Omental fat pad (tissue), 4 donors: ENCODE measurements around the gene RRAS. TPM values are rescaled to one million over a fixed set of nuclear protein-coding genes. Genes with fewer than 3 reads are reported as not detected.

Experiments used
- ATAC-seq: fragments of 150-250 bp; one replicate; pipeline ENCODE4 v1.9.1; 2016; ENCODE audit warnings: mild to moderate bottlenecking, moderate library complexity; ENCODE audit not compliant: low FRiP score
- DNase-seq: peaks from one replicate; pipeline ENCODE4 v3.0.0-alpha.2; 2019; ENCODE audit warnings: low spot score
- CTCF ChIP-seq, 3 donors: fragments of 450-650 bp; IDR thresholded peaks; one replicate each; pipeline ENCODE4 v1.5.1; 2016 to 2017; ENCODE audit warnings: antibody characterized with exemption in 3 of 3, mild to moderate bottlenecking in 3 of 3, moderate library complexity in 2 of 3
- total RNA-seq, 4 donors: library from RNA; depleted of rRNA; stranded (reverse); fragments of >200 nt; gene quantifications; one replicate each; pipeline ENCODE4 v1.1.0, GENCODE V29; 2016

Gene RRAS
- 10 to 100 TPM; 72.2 to 91.0 (median 76.8) TPM for total RNA-seq

DNA sequence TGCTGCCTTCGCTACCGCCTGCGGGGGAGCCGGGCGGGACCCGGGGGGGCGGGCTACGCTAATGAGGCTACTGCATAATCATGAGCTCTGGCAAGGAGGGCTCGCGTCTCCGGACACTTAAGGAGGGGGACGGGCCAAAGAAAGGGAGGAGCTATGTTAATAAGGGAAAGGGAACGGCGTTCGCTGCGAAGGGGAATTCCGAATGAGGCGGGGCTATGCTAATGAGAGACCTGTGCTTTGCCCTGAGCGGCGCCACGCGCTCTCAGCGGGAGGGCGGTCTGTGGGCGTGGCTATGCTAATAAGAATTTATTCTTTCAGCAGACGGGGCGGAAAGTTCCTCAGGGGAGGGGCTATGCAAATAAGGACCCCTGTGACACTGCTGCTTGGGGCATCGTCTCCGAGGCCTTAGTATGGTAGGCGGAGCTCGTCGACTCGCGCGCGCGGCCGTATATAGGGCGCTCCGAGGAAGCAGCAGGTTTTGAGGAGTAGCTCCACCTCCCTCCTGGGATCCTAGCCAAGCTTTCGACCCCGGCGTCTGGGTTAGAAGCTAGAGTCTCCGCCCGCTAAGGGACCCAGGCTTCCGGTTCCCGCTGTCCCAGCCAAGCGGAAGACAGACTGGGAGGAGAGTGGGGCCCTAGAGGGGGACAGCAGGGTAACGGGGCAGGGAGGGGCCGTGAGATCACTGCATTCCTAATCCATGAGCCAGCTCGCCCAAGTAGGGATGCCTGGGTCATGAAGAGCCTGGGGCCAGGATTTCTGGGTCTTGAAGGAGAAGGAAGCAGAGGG lies at the start of gene RRAS:
RRAS (minus strand) TSS at position 31 of the 786 bp plus-strand sequence. CDS start 45 bp downstream, outside the sequence.
- no peak for TF ChIP-seq CTCF (IDR thresholded peaks at IDR 0.05)
- ATAC-seq (peak; percentile 84), DNase-seq (peak; percentile 96)

DNA sequence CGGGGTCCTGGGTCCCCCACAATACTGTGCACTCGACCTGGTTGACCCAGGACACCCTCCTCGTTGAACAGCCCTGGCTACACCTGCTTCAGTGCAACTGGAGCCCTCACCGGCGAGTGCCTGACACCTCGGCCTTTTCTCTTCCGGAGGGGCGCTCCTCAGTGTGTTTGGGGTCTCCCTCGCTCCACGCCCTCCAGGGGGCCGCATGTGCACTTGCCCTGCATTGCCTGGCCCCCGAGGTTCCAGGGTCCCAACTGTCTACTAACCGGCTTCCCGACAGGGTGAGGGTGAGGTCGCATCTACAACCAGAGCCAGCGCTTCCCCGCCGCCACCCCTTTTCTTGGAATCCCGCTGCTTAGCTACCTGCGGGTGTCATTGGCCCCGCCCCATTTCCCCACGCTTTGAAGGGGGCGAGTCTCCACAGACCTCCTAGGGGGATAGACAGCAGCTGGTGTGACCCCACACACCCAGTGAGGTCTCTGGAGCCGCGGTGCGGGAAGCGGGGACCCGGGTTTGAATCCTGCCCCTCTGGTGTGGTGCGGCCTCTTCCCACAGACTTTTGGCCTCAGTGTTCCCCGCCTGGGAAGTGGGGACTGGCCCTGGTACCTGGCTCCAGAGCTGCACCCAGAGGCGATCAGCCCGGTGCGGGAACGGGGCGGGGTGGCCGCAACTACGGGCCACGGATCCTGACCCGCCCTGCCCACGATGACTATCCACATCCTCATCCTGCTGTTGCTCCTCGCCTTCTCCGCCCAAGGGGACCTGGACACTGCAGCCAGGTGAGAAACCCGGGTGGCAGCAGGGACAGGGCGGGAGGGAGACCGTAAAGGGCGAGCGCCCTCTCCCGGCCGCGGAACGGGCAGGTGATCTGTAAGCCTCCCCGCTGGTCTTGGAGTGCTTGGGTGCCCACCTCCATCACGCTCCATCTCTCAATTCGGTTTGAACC lies 49.5 kb upstream of the RRAS start, which contains the start of gene ADM5:
ADM5 (plus strand) TSS at position 462 of the 946 bp plus-strand sequence; CDS start at position 706, 244 bp downstream.
- TF ChIP-seq CTCF (IDR thresholded peaks at IDR 0.05) = no peak
- DNase-seq (no peak), ATAC-seq (peak; percentile 33)

DNA sequence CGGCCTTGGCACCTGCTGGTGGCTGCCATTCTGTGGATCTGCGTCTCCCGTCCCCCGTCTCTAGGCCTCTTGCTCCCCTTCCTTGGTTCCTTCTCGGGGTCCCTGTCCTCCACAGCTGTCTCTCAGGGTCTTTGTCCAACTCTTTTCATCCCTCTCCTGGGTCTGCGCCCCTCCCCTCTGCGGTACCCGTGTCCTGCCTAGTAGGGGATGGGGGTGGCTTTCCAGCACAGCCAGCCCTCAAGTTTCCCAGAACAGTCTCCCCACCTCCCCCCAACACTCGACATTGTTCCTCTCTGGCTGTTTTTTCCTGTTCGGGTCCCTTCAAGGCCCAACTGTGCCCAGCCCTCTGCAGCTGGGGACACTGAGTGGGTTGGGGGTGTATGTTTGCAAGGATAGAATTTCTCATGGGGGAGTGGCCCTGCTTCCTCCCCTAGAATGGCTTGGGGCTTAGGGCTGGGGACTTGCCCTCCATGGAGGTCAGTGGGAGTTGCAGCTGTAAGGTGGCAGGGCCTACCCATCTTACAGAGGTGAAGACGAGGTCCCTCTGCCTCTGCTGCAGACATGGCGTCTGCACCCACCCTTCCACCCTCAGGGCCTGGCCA lies 48.7 kb upstream of the RRAS start:
- DNase-seq = no peak
- ATAC-seq = no peak
- no peak for TF ChIP-seq CTCF (IDR thresholded peaks at IDR 0.05)

DNA sequence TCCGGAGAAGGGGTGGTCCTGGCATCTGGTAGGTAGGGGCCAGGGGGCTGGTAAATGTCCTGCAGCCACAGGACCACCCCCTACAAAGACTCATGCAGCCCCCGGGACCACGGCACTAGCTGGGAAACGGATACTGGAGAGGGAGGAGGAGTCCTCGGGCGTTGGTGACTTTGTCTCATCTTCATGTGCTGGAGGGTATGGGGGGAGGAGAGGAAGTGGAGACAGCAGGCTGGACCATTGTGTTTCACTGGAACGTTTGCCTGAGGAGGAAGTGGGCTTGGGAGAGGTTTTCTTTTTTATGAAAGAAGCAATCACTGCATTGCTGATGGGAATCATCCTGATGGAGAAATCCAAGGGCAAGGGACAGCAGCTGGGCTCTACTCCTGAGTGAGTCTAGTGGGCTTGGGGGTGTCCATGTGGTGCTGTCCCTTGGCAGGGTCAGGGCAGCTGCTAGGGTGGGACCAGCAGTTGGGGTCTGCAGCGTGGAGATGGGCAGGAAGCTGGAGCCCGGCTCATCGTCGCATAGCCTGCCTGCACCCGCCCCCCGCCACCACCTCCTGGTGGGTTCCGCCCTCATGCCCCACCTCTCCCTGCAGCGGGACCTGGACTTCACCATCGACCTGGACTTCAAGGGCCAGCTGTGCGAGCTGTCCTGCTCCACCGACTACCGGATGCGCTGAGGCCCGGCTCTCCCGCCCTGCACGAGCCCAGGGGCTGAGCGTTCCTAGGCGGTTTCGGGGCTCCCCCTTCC lies 47.8 kb upstream of the RRAS start:
- no peak for TF ChIP-seq CTCF (IDR thresholded peaks at IDR 0.05)
- ATAC-seq = no peak

DNA sequence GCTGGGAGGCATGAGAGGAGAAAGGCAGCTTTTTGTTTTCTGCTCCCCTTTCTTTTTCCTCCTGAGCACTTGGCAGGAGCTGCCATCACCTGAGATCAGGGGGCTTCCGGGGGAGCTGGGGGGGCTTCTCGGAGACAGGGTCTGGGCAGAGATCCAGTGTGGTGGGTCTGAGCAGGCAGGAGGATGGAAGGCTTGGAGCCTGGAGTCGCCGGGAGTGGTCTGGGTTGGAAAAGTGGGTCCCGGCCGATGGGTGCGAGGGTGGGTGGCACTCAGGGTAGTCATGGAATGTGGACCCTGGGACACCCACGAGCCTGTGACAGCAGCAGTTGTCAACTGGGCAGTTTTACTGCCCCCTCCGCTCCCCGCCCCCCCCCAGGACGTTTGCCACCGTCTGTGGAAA lies 47.2 kb upstream of the RRAS start:
- DNase-seq (no peak), ATAC-seq (no peak)

More for the DNA sequence above, 47.8 kb upstream of the RRAS start:
- DNase-seq = no peak

More for the DNA sequence above, 47.2 kb upstream of the RRAS start:
- TF ChIP-seq CTCF (IDR thresholded peaks at IDR 0.05) = no peak
